Fibroblast of the conjunctiva (primary cell): ENCODE data around the gene MORN5.
A peak's percentile ranks its signal among the peaks of the same experiment; 100 is the strongest.

Experiments used
- DNase-seq: peaks from one replicate; pipeline ENCODE4 v3.0.0-alpha.2; 2010; ENCODE audit warnings: low read depth

The MORN5 gene

GRCh38 chr9:122191584-122191983, 31.9 kb downstream of the MORN5 start:
- DNase-seq, result no peak

GRCh38 chr9:122192261-122192875, 32.7 kb downstream of the MORN5 start:
- no peak for DNase-seq

GRCh38 chr9:122192914-122193525, 33.3 kb downstream of the MORN5 start:
- no peak for DNase-seq

GRCh38 chr9:122193651-122194050, 33.9 kb downstream of the MORN5 start:
- no peak for DNase-seq

GRCh38 chr9:122195875-122196274, 36.2 kb downstream of the MORN5 start:
- DNase-seq, result no peak

- no peak for DNase-seq
Measured at GRCh38 chr9:122197426-122197825, 37.7 kb downstream of the MORN5 start.

- no peak for DNase-seq
Measured at GRCh38 chr9:122197882-122198281, 38.2 kb downstream of the MORN5 start.

- peak; percentile 14 for DNase-seq
Measured at GRCh38 chr9:122200960-122201595, 41.4 kb downstream of the MORN5 start.

- no peak for DNase-seq
Measured at GRCh38 chr9:122201641-122202040, 41.9 kb downstream of the MORN5 start.

- no peak for DNase-seq
Measured at GRCh38 chr9:122202111-122202510, 42.4 kb downstream of the MORN5 start.

GRCh38 chr9:122204055-122204454, 44.3 kb downstream of the MORN5 start:
- DNase-seq, result no peak

- no peak for DNase-seq
Measured at GRCh38 chr9:122204491-122204890, 44.8 kb downstream of the MORN5 start.

- no peak for DNase-seq
Measured at GRCh38 chr9:122205176-122205575, 45.5 kb downstream of the MORN5 start.

GRCh38 chr9:122206118-122207046, 46.7 kb downstream of the MORN5 start:
- peak; percentile 40 for DNase-seq

- no peak for DNase-seq
Measured at GRCh38 chr9:122207096-122207495, 47.4 kb downstream of the MORN5 start.

- no peak for DNase-seq
Measured at GRCh38 chr9:122209451-122209850, 49.7 kb downstream of the MORN5 start.

GRCh38 chr9:122212473-122213004, 52.8 kb downstream of the MORN5 start:
- no peak for DNase-seq

GRCh38 chr9:122213102-122213588, 53.4 kb downstream of the MORN5 start:
- DNase-seq, result no peak

- DNase-seq, result no peak
Measured at GRCh38 chr9:122213589-122214413, 54.1 kb downstream of the MORN5 start.

GRCh38 chr9:122214507-122214906, 54.8 kb downstream of the MORN5 start:
- no peak for DNase-seq

- DNase-seq, result no peak
Measured at GRCh38 chr9:122215663-122216062, 56.0 kb downstream of the MORN5 start.
